HG03108 (cell line): ENCODE data around the gene SUSD1.
"Not testable (repeated sequence)": the region's sequence is repeated elsewhere in the genome, so short reads cannot be mapped to it uniquely, and the experiment has no call there.

Source experiments
- ATAC-seq: cut with Tn5 transposase; IDR thresholded peaks from one replicate; pipeline ENCODE4 v1.9.1; 2021; ENCODE audit warnings: moderate library complexity; ENCODE audit not compliant: unreplicated experiment

Gene SUSD1

DNA sequence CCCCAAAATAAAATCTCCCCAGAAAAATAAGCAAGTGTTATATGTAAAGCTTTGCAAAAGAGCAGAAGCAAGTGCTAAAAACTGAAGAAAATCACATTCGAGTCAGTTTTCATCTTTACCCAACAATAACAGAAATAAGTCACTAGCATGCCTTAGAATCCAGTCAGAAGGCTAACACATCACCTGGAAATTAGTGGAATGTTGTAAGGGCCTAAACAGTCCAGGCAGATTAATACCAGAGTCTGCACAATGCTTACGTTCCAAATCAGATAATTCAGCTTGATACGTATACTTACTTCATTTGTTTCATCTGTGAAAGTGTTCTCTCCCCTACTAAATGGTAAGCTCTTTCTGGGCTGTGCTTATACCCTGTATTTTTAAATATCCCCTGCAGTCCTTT lies 42.7 kb downstream of the SUSD1 start:
- no peak for ATAC-seq

DNA sequence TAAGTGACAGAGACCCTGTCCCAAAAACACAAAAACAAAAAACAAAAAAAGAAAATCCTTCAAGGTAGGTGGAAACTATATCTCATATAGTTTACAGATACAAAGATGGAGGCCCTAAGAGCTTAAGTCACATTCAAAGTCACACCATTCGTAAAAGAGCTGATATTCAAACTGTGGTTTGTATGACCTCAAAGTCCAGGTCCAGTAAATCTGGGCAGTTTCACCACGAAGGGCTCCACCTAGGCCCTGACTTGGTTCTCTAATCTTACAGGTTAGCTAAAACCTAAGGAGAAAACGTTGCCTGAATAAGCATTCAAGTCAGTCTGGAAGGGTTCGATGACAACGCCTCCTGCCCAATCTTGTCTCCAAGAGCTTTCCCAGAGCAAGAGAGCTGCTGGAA lies 44.1 kb downstream of the SUSD1 start:
- no peak for ATAC-seq

DNA sequence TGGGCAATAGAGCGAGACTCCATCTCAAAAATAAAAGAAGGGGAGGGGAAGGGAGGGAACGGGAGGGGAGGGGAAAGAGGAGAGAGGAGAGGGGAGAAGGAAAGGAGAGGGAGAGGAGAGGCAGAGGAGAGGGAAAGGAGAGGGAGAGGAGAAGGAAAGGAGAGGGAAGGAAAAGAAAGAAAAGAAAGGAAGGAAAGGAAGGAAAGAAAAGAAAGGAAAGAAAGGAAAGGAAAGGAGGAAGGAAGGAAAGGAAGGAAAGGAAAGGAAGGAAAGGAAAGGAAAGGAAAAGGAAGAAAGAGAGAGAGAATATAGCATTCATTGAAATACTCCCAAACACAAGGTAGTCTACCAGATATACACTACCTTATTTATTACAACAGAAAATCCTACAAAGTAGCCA lies 44.8 kb downstream of the SUSD1 start:
- no peak for ATAC-seq

DNA sequence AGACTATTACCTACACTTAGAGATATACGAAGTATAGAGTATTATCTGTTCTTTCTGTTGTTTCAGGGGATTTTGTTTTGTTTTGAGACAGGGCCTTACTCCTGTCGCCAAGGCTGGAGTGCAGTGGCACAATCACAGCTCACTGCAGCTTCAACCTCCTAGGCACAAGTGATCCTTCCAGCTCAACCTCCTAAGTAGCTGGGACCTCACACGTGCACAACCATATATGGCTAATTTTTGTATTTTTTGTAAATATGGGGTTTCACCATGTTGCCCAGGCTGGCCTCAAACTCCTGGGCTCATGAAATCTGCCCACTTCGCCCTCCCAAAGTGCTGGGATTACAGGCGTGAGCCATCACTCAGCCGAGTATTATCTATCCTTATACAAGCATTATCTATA lies 45.9 kb downstream of the SUSD1 start:
- no peak for ATAC-seq

DNA sequence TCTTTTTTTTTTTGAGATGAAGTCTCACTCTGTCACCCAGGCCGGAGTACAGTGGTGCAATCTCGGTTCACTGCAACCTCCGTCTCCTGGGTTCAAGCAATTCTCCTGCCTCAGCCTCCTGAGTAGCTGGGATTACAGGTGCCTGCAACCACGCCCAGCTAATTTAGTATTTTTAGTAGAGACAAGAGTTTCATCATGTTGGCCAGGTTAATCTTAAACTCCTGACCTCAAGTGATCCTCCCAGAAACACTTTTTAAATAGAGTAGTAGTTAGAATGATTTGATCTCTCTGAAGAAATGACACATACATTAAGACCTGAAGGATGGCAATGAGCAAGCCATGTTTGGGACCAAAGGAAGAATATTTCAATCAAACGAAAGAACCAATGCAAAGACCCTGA lies 46.7 kb downstream of the SUSD1 start:
- not testable (repeated sequence) for ATAC-seq

DNA sequence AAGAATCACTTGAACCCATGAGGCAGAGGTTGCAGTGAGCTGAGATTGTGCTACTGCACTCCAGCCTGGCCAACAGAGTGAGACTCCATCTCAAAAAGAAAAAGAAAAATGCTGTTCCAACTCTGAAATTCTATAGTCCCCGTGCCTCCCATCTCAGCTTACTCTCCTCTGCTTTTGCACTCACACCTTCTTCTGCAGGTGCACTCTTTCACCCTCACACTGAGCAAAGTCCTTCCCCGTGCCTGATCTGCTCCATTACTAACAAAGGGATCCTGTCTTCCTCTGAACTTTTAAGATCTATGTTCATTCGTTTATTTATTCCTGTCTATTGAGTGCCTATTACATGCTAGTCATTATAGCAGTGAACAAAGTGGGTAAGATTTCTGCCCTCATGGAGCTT lies 47.8 kb downstream of the SUSD1 start:
- no peak for ATAC-seq

DNA sequence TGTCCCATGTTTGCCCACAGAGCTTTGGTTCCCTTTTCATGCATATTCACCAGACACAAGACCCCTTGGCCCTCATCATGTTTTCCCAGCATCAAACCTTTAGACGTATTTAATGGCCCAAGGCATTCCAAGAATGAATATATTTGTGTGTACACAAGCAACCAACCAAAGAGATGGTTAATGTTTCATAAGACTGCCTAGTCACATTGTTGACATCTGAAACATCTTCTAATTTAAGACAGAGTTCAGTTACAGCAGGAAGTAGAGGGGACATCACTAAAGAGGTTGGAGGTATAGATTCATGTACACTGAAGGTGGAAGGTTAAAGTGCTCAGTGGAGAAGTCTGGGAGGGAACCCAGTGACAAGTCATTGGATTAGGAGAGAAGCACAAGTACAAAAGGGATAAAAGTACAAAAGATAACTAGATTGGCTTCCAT lies 49.1 kb downstream of the SUSD1 start:
- peak; percentile 51 for ATAC-seq

DNA sequence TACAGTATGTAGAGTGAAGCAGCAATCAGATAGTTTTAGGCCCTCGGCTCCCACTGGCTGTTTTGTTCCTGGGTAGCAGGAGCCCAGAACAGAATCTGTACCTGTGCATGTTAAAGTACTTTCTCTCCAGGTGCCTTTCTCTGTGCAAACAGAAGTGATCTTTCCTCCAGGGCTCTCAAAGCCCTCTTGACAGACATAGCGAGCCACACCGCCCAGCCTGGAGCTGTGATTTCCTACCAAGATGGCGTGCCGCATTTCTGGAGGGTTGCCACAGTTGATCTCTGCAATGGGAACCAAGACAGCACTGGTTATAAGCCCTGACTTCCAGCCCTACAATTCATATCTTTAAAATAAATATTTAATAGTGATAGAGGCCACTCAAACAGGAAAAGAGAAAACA lies 50.9 kb downstream of the SUSD1 start:
- no peak for ATAC-seq

DNA sequence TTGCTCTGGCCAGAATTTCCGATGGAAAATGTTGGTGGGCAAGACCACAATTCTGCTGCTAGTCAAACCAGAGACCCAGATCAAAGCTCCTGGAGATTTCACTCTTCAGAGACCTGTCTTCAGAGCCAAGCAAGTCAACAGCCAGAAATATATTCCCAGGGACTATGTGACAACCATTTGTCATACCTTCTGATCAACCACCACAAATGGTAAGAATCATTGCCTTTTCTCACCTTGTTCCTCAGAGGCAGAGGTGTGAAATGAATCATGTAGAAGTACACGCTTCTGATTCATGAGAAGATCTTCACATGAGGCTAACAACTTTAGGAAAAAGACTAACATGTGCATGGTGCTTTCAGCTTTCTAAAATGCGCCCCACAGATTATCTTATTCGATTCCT lies 53.5 kb downstream of the SUSD1 start:
- no peak for ATAC-seq

DNA sequence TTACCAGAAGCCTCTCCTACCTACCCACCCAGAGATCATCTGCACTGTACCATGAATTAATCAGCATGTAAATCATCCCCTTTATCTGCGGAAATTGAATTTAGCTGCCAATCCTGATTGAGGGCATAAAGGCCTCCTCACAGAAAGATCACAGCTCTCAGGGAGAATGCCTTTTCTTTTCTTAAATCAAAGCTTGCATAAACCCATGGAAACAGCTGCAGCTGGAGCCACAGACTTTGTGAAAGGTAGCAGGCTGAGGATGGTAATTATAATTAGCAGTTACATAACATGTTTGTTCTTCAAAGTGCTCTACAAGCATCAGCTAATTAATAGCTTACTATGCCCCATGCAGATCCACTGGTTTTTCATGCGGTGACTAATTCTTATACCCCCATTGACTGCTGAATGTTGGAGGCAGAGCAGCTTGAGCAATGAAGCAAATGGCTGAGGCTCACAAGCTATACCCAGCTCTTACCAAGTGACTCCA lies 54.6 kb downstream of the SUSD1 start:
- ATAC-seq = no peak

DNA sequence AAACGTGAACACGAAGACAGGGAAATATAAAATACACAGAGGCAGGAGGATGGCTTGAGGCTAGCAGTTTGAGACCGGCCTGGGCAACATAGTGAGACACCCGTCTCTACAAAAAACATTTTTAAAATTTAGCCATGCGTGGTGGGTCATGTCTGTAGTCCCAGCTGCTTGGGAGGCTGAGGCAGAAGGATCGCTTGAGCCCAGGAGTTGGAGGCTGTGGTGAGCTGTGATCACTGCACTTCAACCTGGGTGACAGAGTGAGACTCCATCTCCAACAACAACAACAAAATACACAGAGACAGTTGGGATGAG lies 55.1 kb downstream of the SUSD1 start:
- ATAC-seq = no peak

DNA sequence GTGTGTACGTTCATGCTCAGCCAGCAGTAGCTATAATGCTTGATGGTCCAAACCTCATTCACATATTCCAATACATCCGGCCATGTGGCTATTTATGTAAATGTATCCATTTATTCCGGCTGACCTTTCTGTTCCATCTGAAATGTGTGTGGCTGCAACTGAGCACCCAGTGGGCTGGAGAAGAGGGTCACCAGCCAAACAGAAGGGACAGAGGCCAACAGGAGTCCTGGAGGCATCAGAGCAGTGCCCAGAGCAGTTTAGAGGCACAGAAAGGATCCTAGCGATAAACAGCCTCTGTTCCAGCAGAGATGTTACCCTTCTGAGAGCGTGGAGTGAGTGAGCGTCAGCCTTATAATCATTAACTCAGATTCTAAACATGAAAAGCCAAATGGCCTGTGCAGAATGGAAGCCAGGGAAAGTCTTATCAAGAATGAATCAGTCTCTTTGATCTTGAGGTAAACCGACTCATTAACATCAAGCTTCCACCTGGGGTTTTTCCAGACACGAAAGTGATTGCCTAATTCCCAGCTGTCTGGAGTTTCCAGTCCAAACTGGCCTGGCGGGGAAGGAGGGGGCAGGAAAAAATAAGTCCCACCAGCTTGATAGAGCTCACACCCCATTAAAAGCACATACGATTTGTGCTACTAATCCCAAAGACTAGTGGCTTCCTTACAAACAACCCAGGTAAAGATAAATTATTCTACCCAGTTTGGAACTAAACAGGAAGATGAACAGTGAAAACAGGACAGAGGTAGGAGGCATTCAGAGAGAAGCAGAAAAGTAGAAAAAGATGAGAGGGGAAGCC lies 55.7 kb downstream of the SUSD1 start:
- ATAC-seq = no peak

DNA sequence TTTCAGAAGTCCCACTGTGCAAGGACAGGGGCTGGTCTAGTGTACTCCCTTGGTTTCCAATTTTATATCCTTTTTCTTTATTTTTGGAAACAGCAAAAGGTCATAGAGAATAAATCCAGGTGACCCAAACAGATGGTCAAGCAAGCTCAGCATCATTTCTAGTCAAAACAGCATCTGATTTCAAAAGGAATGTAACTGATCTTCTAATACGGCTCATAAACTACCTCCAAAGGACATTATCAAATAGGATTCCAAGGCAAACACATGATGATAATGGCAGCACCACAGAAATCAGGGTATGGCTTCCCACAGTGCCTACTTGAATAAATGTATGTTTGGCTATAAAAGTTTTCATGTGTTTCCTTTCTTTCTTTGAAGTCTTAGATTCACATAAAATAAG lies 57.1 kb downstream of the SUSD1 start:
- no peak for ATAC-seq

DNA sequence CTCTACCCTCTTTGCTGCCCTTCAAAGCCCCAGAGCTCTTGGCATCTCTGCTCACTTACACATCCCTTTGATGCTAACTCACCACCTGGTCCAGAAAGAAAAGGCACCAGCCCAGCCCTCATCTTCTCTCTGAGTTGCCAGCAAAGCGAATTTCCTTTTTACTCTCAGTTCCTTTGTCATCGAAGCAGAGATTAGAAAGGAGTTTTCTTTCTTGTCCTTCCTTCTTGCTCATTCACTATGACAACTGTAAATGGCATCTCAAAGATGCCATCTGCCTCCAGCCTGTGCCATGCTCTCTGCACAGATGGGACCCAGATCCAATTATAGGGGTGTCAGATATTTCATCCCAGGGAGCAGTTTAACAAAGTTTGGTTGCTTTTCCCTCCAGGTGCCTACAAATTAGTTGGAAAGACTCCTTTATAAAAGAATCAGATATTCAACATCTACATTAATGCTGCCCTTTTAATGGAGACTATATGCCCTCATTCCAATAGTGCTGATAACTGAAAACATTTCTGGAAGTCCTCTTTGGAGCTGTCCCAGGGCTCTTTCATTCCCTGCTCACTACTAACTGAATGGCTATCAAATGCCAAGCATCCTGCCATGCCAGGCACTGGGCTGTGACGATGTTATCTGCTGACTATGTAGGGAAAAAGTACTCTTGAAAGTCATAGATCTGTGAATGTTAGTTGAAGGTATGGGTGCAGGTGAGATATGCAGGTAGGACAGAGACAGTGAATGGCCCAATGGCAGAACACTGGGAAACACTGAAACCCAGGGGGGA lies 58.9 kb downstream of the SUSD1 start:
- no peak for ATAC-seq

DNA sequence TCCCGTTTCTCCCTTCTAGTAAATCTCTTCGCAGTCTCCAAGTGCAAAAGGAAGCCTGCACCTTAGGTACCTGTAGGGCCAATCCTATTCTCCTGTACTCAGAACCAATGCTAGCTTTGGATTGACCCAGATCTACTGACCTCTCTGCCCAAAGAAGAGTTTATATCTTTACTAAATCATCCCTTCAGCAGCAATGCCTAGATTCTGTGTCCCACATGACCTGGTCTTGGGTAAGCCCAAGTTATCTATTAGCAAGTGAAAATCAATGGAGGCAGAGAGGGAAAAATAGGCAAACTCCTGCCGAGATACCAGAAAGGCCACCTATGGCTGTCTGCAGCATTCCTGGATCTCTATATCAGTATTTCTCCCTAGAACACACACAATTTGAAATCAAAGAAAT lies 60.0 kb downstream of the SUSD1 start:
- no peak for ATAC-seq

DNA sequence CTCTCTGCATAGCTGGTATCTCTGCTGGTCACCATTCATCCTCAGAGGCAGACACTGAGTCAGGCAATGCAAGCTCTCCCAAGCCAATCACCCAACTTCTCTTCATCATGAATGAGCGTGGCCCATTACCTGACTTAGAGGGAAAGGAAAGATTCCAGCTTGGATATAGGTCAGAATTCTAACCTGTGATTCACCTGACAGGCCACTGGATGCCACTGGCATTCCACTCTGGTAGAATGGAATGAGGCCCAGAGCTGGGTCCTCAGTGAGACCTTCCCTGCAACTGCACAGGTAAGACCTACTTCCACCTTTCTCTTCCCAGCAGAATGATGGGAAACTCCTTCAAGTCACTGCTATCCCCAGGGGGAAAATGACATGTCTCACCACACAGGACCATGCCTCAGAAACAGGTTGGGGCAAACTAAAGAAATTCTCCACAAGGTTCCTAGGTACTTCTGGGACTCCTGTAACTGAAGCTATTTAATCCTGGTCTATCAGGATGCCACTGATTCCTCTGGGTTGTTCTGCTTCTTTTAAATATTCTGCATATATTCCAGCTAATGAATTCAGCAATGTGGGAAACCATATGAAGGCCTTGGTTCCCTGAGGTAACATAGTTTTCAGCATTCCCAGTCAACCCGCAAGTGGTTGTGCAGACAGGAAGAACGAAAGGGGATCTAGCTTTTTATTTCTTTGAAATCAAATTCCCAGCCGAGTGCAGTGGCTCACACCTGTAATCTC lies 62.0 kb downstream of the SUSD1 start:
- no peak for ATAC-seq

DNA sequence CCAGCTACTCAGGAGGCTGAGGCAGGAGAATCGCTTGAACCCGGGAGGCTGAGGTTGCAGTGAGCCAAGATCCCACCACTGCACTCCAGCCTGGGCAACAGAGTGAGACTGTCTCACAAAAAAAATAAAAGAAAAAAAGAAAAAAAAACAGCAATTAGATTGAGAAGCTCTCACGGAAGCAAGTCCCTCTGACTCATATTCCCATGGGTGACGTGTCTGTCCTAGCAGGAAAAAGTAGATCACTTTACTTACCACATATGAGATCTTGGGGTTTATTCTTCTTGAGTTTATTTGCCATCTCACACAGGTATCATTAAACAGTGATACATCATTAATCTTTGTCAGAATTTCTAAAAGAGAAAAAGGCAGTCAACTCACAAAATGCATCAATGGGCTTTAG lies 62.6 kb downstream of the SUSD1 start:
- no peak for ATAC-seq

DNA sequence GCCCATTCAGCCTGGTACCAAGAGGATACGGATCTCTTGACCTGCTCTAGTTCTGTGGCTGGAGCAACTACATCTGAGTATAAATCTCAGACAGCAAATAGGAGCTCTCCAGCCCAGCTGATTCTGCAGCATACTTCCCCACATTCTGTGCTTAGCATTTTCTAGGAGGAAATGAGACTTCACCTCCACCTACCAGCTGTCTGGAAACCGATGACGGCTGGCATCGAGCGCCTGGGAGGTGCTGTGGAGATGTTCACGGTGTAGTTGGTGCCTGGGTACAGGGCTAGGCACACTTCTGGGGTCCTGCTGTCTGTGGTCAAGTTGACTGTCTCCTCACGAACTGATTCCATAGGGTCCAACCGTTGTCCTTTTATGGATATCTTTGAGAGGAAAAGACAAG lies 63.6 kb downstream of the SUSD1 start:
- ATAC-seq = no peak

DNA sequence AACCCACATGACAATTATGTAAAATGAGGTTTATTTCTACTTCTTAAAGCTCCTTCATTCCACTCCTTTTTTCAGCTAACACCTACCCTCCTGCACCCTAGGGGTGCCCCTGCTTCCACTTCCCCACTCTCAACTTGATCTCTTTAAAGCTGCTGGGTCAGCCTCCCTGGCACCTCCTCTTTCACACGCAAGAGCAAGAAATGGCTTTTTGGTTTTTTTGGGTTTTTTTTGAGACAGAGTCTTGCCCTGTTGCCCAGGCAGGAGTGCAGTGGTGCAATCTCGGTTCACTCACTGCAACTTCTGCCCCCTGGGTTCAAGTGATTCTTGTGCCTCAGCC lies 64.4 kb downstream of the SUSD1 start:
- ATAC-seq = no peak

DNA sequence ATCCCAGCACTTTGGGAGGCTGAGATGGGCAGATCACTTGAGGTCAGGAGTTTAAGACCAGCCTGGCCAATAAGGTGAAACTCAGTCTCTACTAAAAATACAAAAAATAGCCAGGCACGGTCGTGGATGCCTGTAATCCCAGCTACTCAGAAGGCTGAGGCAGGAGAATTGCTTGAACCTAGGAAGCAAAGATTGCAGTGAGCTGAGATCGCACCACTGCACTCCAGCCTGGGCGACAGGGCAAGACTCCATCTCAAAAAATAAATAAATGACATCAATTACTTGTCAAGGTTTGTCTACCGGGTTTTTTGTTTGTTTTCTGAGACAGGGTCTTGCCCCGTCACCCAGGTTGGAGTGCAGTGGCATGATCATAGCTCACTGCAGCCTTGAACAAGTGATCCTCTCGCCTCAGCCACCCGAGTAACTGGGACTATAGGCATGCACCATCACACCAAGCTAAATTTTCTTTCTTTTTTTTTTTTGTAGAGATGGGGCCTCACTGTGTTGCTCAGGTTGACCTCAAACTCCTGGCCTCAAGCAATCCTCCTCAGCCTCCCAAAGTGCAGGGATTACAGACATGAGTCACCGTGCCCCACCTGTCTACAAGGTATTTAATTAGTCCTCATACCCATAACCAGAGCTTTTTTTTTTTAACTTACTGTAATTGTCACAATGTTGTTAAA lies 64.9 kb downstream of the SUSD1 start:
- ATAC-seq = no peak

DNA sequence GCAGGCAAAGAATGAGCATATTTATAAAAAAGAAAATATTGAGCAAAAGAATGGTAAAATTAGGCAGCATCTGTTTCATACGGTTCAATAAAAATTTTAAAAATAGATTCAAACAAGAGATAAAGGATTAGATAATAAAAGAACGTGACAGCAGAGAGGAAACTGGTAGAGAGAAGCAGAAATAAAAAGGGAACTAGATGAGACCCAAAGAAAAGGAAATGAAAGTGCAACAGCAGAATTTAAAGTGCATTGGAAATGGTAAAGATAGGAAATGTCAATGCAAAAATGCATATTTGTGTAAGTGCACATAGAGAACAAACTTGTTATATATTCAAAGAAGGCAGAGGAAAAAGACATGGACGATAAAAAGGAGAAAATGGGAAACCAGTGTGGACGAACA lies 70.2 kb downstream of the SUSD1 start:
- ATAC-seq = no peak
